ENCODE results near the gene NGF. TPM values are rescaled to one million over a fixed set of nuclear protein-coding genes. Genes with fewer than 3 reads are reported as not detected.

The NGF gene
- polyA plus RNA-seq, 1 experiment, result 6.7 TPM

GRCh38 chr1:115343200-115343737, 5.2 kb upstream of the NGF start:
- H3K27me3 ChIP-seq (ENCODE audit: control insufficient read depth, insufficient read depth, low read length), result no peaks in the 10 kb centered on the region
- CTCF ChIA-PET, result no interaction called here
- H3K4me3 ChIP-seq (ENCODE audit: low read depth, low read length), result no peak overlapping the region
- no peak overlapping the region for H3K27ac ChIP-seq (ENCODE audit: low read depth, low read length)
- POLR2A ChIA-PET, result no interaction called here
- DNase-seq (ENCODE audit: low read depth, low spot score), result no peak
- no peak for TF ChIP-seq CTCF (IDR thresholded peaks at IDR 0.05; ENCODE audit: low read depth, low read length)
- no peaks in the 10 kb centered on the region for H3K9me3 ChIP-seq (ENCODE audit: control insufficient read depth, insufficient read depth, low read length)

- Histone ChIP-seq H3K27ac (ENCODE audit: low read depth, low read length) (no peak overlapping the region), H3K9me3 (ENCODE audit: control insufficient read depth, insufficient read depth, low read length) (no peaks in the 10 kb centered on the region), H3K27me3 (ENCODE audit: control insufficient read depth, insufficient read depth, low read length) (no peaks in the 10 kb centered on the region), H3K4me3 (ENCODE audit: low read depth, low read length) (no peak overlapping the region)
- no peak for TF ChIP-seq CTCF (IDR thresholded peaks at IDR 0.05; ENCODE audit: low read depth, low read length)
- ChIA-PET CTCF (no interaction called here), POLR2A (no interaction called here)
- no peak for DNase-seq (ENCODE audit: low read depth, low spot score)
Observed at GRCh38 chr1:115341948-115342347, 3.9 kb upstream of the NGF start.

- no peak overlapping the region for H3K27ac ChIP-seq (ENCODE audit: low read depth, low read length)
- H3K4me3 ChIP-seq (ENCODE audit: low read depth, low read length), result no peak overlapping the region
- no peaks in the 10 kb centered on the region for H3K9me3 ChIP-seq (ENCODE audit: control insufficient read depth, insufficient read depth, low read length)
- CTCF ChIA-PET, result interaction anchor here (1.6 to 2.4 kb wide), 2 partner anchors 13 to 255 kb away, joined by 3 to 7 read pairs; no protein-coding TSS in a partner anchor
- no peak for DNase-seq (ENCODE audit: low read depth, low spot score)
- H3K27me3 ChIP-seq (ENCODE audit: control insufficient read depth, insufficient read depth, low read length), result no peaks in the 10 kb centered on the region
- POLR2A ChIA-PET, result no interaction called here
- no peak for TF ChIP-seq CTCF (IDR thresholded peaks at IDR 0.05; ENCODE audit: low read depth, low read length)
Observed at GRCh38 chr1:115340879-115341278, 2.8 kb upstream of the NGF start.

- no peak for DNase-seq (ENCODE audit: low read depth, low spot score)
- no peak overlapping the region for H3K27ac ChIP-seq (ENCODE audit: low read depth, low read length)
- no peaks in the 10 kb centered on the region for H3K27me3 ChIP-seq (ENCODE audit: control insufficient read depth, insufficient read depth, low read length)
- no peaks in the 10 kb centered on the region for H3K9me3 ChIP-seq (ENCODE audit: control insufficient read depth, insufficient read depth, low read length)
- H3K4me3 ChIP-seq (ENCODE audit: low read depth, low read length), result peak overlapping the region; percentile 93
- POLR2A ChIA-PET, result interaction anchor here (0.9 to 1.8 kb wide), 3 partner anchors 26 to 116 kb away, joined by 3 to 6 read pairs (median 3); no protein-coding TSS in a partner anchor
- TF ChIP-seq CTCF (IDR thresholded peaks at IDR 0.05; ENCODE audit: low read depth, low read length), result no peak
- CTCF ChIA-PET, result interaction anchor here (1.1 to 3.0 kb wide), 2 partner anchors 197 to 228 kb away, joined by 4 to 21 read pairs; no protein-coding TSS in a partner anchor
Observed at GRCh38 chr1:115338457-115338820, 390 bp upstream of the NGF start.

GRCh38 chr1:115337276-115337632, 795 bp downstream of the NGF start:
- no peak for DNase-seq (ENCODE audit: low read depth, low spot score)
- Histone ChIP-seq H3K9me3 (ENCODE audit: control insufficient read depth, insufficient read depth, low read length) (no peaks in the 10 kb centered on the region), H3K27ac (ENCODE audit: low read depth, low read length) (no peak overlapping the region), H3K4me3 (ENCODE audit: low read depth, low read length) (peak overlapping the region; percentile 93), H3K27me3 (ENCODE audit: control insufficient read depth, insufficient read depth, low read length) (no peaks in the 10 kb centered on the region)
- ChIA-PET CTCF (interaction anchor here (0.9 to 3.0 kb wide), 4 partner anchors 8 to 258 kb away, joined by 3 to 21 read pairs (median 3); no protein-coding TSS in a partner anchor), POLR2A (interaction anchor here (0.6 to 0.7 kb wide), 2 partner anchors 108 to 322 kb away, joined by 3 to 4 read pairs; no protein-coding TSS in a partner anchor)
- no peak for TF ChIP-seq CTCF (IDR thresholded peaks at IDR 0.05; ENCODE audit: low read depth, low read length)

Data from AG04450 (cell line).